Stomach (tissue), 9 donors: Measurements from ENCODE around the gene SMIM38. TPM values are rescaled to one million over a fixed set of nuclear protein-coding genes. Genes with fewer than 3 reads are reported as not detected.

ENCODE experiments used
- DNase-seq, 2 donors: peaks; one replicate each; pipeline versions ENCODE4 v3.0.0 to v3.0.0-alpha.2; 2013 to 2019
- H3K27ac ChIP-seq, 5 donors: fragments of 200-600 bp in 4 of 5; sonication (generic) in 4 of 5; one replicate each; pipeline ENCODE4 v1.5.1; 2013 to 2019; ENCODE audit warnings: mild to moderate bottlenecking in 1 of 5, moderate library complexity in 1 of 5
- H3K27me3 ChIP-seq, 3 donors: fragments of 200-600 bp; sonication (generic); one replicate each; pipeline ENCODE4 v1.5.1; 2017 to 2019; ENCODE audit warnings: mixed run types in 1 of 3
- H3K36me3 ChIP-seq, 4 donors: fragments of 200-600 bp; sonication (generic); 1 replicate in 3 of 4; 2 replicates in 1 of 4; pipeline ENCODE4 v1.5.1; 2016 to 2019
- H3K4me1 ChIP-seq, 4 donors: fragments of 200-600 bp; sonication (generic); one replicate each; pipeline ENCODE4 v1.5.1; 2016 to 2019
- H3K4me3 ChIP-seq, 4 donors: fragments of 200-600 bp; sonication (generic) in 3 of 4; one replicate each; pipeline ENCODE4 v1.5.1; 2016 to 2019; ENCODE audit warnings: mild to moderate bottlenecking in 1 of 4
- H3K9me3 ChIP-seq, 4 donors: fragments of 200-600 bp; sonication (generic); one replicate each; pipeline ENCODE4 v1.5.1; 2016 to 2019
- EP300 ChIP-seq: sonication (generic); formaldehyde crosslinking; IDR thresholded peaks from one replicate; pipeline ENCODE4 v1.6.1; 2017; ENCODE audit warnings: antibody characterized with exemption
- POLR2A ChIP-seq, 4 donors: fragments of 450-650 bp; IDR thresholded peaks; one replicate each; pipeline ENCODE4 v1.6.1; 2016; ENCODE audit warnings: antibody characterized with exemption in 4 of 4, control low read depth in 2 of 4, mild to moderate bottlenecking in 1 of 4, moderate library complexity in 1 of 4
- POLR2AphosphoS5 ChIP-seq, 3 donors: sonication (generic); formaldehyde crosslinking; IDR thresholded peaks; one replicate each; pipeline ENCODE4 v1.6.1; 2016; ENCODE audit warnings: antibody characterized with exemption in 3 of 3
- WGBS, 5 donors: extraction: QIAGEN DNeasy Blood & Tissue Kit in 3 of 5; methylation state at CpG; one replicate each; pipeline versions ENCODE4 v1.1.5 to v1.1.7; 2013 to 2018; 5-methylcytosine and 5-hydroxymethylcytosine counted together
- intact Hi-C: fragments of 100-400 bp; cut with DNase I; formaldehyde crosslinking; loops from one replicate; pipeline ENCODE4 v1.15.1; 2023; ENCODE audit warnings: low total_unique reads
- polyA plus RNA-seq, 3 donors: library from polyadenylated mRNA; stranded (reverse); fragments of 200-250 nt; gene quantifications; one replicate each; pipeline ENCODE4 v1.2.3, GENCODE V29; 2013
- total RNA-seq, 5 donors: library from RNA; depleted of rRNA; stranded (reverse); fragments of >200 nt; gene quantifications; one replicate each; pipeline versions ENCODE4 v1.1.0 to v1.2.3, GENCODE V29; 2014 to 2016
- TF ChIP-seq, protein P1 (sequence below), 7 experiments: fragments of 450-650 bp in 4 of 7; fragments of 200-600 bp in 3 of 7; sonication (generic) in 3 of 7; IDR thresholded peaks; one replicate each; pipeline ENCODE4 v1.5.1; 2016 to 2019; ENCODE audit warnings: antibody characterized with exemption in 7 of 7, control low read depth in 2 of 7, mild to moderate bottlenecking in 1 of 7
- donor health status: healthy with polysubstance abuse.
- donor health status: Bipolar disorder and iron deficiency.
- donor health status: healthy.

The SMIM38 gene
- total and polyA plus RNA-seq, 8 donors: 1.2 to 31.2 (median 9.3) TPM; not detected in 1

- H3K27me3 ChIP-seq: peaks cover 0 to 20% (median 0%) of the 10 kb centered on the region in 3 donors
- 70 to 74% (median 73%) methylated on average over 5 of the region's 5 CpGs for WGBS, 5 donors
These were observed 5.3 kb downstream of the SMIM38 start for GRCh38 chr11:69161117-69161407.

DNA sequence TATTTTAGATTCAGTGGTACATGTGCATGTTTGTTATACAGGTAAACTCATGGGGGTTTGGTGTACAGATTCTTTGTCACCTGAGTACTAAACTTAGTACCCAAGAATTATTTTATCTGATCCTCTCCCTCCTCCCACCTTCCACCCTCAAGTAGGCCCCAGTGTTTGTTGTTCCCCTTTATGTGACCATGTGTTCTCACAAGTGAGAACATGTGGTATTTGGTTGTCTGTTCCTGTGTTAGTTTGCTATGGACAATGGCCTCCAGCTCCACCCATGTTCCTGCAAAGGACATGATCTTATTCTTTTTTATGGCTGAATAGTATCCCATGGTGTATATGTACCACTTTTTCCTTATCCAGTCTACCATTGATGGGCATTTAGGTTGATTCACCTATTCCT is 6.8 kb downstream of the SMIM38 start:
- intact Hi-C loops: no loop called here
- no peak overlapping the region for H3K4me3 ChIP-seq
- no peaks in the 10 kb centered on the region for H3K36me3 ChIP-seq
- H3K4me1 ChIP-seq: peaks cover 9 to 17% (median 11%) of the 10 kb centered on the region in 4 donors
- peaks cover 0 to 14% (median 2%) of the 10 kb centered on the region in 4 donors for H3K9me3 ChIP-seq
- no peak for DNase-seq
- peaks cover 0 to 5% (median 0%) of the 10 kb centered on the region in 3 donors for H3K27me3 ChIP-seq
- TF ChIP-seq, protein P1, sequence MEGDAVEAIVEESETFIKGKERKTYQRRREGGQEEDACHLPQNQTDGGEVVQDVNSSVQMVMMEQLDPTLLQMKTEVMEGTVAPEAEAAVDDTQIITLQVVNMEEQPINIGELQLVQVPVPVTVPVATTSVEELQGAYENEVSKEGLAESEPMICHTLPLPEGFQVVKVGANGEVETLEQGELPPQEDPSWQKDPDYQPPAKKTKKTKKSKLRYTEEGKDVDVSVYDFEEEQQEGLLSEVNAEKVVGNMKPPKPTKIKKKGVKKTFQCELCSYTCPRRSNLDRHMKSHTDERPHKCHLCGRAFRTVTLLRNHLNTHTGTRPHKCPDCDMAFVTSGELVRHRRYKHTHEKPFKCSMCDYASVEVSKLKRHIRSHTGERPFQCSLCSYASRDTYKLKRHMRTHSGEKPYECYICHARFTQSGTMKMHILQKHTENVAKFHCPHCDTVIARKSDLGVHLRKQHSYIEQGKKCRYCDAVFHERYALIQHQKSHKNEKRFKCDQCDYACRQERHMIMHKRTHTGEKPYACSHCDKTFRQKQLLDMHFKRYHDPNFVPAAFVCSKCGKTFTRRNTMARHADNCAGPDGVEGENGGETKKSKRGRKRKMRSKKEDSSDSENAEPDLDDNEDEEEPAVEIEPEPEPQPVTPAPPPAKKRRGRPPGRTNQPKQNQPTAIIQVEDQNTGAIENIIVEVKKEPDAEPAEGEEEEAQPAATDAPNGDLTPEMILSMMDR (IDR thresholded peaks at IDR 0.05): no peak
- TF ChIP-seq POLR2A (IDR thresholded peaks at IDR 0.05) (no peak), EP300 (no peak), POLR2AphosphoS5 (IDR thresholded peaks at IDR 0.05) (no peak)
- no peak overlapping the region for H3K27ac ChIP-seq

More at GRCh38 chr11:69161117-69161407, 5.3 kb downstream of the SMIM38 start:
- Histone ChIP-seq H3K4me3 (no peak overlapping the region), H3K4me1 (peaks cover 10 to 19% (median 15%) of the 10 kb centered on the region in 4 donors), H3K36me3 (no peaks in the 10 kb centered on the region), H3K9me3 (peaks cover 0 to 14% (median 2%) of the 10 kb centered on the region in 4 donors), H3K27ac (no peak overlapping the region)
- intact Hi-C loops: no loop called here
- TF ChIP-seq, protein P1 (IDR thresholded peaks at IDR 0.05): no peak
- no peak for TF ChIP-seq POLR2AphosphoS5 (IDR thresholded peaks at IDR 0.05)
- no peak for TF ChIP-seq POLR2A (IDR thresholded peaks at IDR 0.05)
- TF ChIP-seq EP300: no peak
- no peak for DNase-seq

DNA sequence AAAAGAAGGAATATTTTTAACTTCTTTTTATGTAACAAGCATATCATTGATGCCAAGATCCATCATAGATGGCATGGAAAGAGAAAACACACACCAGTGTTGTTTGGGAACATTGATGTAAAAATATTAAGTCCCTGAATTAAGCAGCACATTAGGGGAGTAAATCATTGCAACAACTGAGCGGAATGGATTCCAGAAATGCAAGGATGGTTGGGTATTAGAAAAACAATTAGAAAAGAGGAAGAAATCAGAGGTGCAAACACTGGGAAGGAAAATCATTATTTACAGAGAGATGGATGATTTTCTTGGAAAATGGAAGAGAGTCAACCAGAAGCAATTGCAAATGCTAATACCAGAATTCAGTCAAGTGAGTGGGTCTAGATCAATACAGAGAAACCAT is 8.1 kb downstream of the SMIM38 start:
- intact Hi-C loops: no loop called here
- WGBS, 5 donors: 93 to 97% (median 96%) methylated on average over 1 of the region's 1 CpG
- no peak overlapping the region for H3K4me3 ChIP-seq

GRCh38 chr11:69164824-69165223 is 9.1 kb downstream of the SMIM38 start:
- Histone ChIP-seq H3K4me3 (no peak overlapping the region), H3K27ac (no peak overlapping the region), H3K36me3 (no peaks in the 10 kb centered on the region), H3K27me3 (no peaks in the 10 kb centered on the region), H3K4me1 (peaks cover 7 to 13% (median 7%) of the 10 kb centered on the region in 4 donors), H3K9me3 (peaks cover 0 to 14% (median 2%) of the 10 kb centered on the region in 4 donors)
- no peak for TF ChIP-seq EP300
- TF ChIP-seq POLR2AphosphoS5 (IDR thresholded peaks at IDR 0.05): no peak
- TF ChIP-seq POLR2A (IDR thresholded peaks at IDR 0.05): no peak
- TF ChIP-seq, protein P1 (IDR thresholded peaks at IDR 0.05): no peak
- intact Hi-C loops: no loop called here
- no peak for DNase-seq
- WGBS, 5 donors: 78 to 84% (median 81%) methylated on average over 10 of the region's 10 CpGs

More for the DNA sequence above, 8.1 kb downstream of the SMIM38 start:
- no peaks in the 10 kb centered on the region for H3K27me3 ChIP-seq
- TF ChIP-seq POLR2AphosphoS5 (IDR thresholded peaks at IDR 0.05): no peak
- TF ChIP-seq, protein P1 (IDR thresholded peaks at IDR 0.05): no peak
- H3K9me3 ChIP-seq: peaks cover 0 to 14% (median 2%) of the 10 kb centered on the region in 4 donors
- H3K4me1 ChIP-seq: peaks cover 7 to 13% (median 7%) of the 10 kb centered on the region in 4 donors
- no peak for DNase-seq
- no peak overlapping the region for H3K27ac ChIP-seq
- no peaks in the 10 kb centered on the region for H3K36me3 ChIP-seq
